ENCODE measurements around the gene KCNJ13.

Gene KCNJ13

DNA sequence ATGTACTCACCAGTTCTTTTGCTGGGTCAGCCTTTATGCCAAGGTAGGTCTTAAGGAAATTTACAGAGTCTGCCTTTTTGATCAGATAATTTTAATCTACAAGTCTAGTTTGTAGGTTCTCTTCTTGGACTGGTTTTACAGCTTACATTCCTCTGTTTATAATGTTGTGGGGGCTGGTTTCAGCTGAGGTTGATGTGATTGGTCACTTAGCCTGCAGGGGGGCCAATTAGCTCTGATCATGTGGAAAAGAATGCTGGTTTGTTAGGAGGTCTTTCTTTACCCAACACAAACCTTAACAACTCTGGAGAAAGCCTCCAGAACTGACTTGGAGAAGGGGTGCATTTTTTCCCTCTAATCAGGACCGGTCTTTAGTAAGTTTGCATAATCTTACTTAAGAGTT lies at the start of gene KCNJ13:
KCNJ13 (minus strand) TSS at position 131 of the 400 bp plus-strand sequence. CDS start 5,203 bp downstream, outside the sequence.
- no peak for DNase-seq (ENCODE audit: low spot score)

DNA sequence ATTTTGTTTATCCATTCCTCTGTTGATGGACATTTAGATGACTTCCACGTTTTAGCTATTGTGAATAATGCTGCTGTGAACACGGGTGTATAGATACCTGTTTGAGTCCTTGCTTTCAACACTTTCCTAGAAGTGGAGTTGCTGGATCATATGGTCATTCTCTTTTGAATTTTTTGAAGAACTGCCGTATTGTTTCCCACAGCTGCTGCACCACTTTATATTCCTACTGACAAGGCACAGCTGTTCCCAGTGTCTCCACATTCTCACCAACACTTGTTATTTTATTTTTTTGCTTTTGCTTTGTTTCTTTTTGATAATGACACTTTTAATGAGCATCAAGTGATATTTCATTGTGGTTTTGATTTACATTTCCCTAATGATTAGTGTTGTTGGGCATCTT lies 41.4 kb upstream of the KCNJ13 start:
- DNase-seq (ENCODE audit: low spot score): no peak

DNA sequence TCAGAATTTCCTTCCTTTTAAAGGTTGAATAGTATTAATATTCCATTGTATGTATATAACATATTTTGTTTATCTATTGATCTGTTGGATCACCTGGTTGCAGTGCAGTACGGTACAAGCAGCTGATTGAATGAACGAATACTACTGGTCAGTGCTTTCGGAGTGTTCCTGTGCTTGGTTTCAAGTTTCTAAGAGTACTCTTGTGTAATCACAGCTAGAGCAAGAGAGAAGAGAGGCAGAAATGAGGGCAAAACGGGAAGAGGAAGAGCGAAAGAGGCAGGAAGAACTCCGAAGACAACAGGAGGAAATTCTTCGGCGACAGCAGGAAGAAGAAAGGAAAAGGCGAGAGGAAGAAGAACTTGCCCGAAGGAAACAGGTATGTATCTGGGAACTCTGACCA lies 40.3 kb upstream of the KCNJ13 start:
- DNase-seq (ENCODE audit: low spot score): no peak

DNA sequence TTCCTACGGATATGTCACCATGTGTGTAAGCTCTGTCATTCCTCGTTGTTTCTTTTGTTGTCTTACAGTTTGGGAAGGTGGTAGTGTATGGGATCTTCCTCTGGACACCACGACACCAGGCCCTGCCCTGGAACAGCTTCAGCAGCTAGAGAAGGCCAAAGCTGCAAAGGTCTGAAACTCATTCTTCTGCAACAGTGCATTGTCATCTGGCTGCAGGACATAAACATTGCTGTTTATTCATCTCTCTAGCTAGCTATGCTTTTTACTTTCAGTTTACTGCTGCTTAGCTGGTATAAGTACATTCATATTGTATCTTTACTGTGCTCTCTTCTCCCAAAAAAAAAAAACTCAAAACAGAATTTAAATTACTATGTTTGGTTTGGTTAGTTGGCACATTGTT lies 39.2 kb upstream of the KCNJ13 start:
- no peak for DNase-seq (ENCODE audit: low spot score)

DNA sequence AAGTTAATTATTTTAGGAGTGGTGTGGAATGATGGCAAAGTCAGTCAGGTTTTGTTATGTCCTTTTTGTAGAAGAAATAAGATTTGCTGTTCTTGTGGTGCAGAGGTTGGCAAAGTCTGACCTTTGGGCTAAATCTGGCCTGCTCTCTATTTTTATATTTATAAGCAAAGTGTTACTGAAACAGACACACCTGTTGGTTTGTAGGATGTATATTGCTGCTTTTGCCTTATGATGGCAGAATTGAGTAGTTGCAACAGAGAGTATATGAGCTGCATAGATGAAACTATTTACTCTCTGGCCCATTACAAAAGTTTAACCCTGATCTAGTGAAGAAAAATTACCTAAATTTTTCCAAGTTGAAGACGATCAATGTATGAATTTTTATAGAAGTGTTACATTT lies 34.1 kb upstream of the KCNJ13 start:
- no peak for DNase-seq (ENCODE audit: low spot score)

DNA sequence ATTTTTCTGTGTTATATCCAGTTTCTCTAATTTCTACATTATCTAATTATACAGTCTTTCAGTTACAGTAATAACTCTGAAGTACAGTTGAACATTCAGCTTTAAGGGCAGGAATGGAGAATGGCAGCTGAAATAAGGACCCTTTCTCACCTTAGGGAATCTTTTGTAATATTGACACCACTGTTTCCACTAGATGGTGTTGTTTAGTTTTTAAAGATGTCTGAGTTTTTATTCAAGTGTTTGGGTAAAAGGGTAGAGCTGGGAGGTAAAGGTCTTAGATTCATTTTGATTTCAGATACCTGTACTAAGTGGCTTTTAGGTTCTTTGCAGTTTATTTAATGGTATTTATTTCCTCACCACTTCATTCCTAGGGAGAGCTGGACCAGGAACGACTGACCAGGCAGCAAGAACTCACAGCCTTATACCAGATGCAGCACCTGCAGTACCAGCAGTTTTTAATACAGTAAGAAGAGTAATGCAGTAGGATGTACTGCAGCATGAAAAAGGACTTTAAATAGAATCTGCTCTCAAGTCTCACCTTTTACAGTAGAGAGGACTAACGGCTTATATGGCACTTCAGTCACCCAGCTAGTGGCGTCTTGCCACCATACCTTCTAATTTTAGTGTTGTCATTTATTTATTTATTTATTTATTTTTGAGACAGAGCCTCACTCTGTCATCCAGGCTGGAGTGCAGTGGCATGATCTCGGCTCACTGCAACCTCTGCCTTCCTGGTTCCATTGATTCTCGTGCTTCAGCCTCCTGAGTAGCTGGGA lies 33.2 kb upstream of the KCNJ13 start:
- peak; percentile 2 for DNase-seq (ENCODE audit: low spot score)

DNA sequence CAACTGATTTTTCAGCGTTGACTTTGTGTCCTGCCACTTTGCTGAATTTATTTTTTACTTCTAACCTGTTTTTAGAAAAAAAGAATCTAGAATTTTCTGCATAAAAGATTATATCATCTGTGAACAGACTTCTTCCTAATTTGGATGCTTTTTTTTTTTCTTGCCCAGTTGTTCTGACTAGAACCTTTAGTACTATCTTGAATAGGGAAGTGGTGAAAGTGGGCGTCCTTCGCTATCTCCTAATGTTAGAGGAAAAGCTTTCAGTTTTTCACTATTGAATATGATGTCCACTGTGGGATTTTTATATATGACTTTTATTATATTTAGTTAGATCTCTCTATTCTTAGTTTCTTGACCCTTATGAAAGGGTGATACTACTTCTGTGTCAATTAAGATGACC lies 25.7 kb upstream of the KCNJ13 start:
- no peak for DNase-seq (ENCODE audit: low spot score)

DNA sequence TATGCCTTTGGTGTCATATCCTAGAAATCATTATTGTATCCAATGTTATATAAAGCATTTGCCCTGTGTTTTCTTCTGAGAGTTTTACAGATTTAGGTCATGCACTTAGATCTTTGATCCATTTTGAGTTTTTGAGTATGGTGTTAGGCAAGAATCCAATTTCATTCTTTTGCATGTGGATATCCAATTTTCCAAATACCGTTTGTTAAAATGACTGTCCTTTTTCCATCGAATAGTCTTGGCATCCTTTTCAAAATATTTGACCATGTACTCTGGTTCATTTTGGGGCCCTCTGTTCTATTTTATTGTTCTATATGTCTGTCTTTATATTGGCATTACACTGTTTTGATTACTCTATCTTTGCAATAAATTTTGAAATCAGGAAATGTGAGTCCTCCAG lies 23.8 kb upstream of the KCNJ13 start:
- DNase-seq (ENCODE audit: low spot score): no peak

DNA sequence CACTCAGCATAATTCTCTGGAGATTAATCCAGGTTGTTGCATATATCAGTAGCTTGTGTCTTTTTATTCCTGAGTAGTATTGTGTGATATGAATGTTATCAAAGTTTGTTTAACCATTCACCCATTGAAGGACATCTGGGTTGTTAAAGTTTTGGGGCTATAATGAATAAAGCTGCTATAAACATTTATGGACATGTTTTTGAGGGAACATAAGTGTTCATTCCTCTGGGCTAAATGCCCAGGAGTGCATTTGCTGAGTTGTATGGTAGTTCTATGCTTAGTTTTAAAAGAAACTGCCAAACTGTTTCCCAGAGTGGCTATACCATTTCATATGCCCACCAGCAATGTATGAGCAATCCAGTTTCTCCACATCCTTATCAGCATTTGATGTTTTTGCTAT lies 21.8 kb upstream of the KCNJ13 start:
- no peak for DNase-seq (ENCODE audit: low spot score)

DNA sequence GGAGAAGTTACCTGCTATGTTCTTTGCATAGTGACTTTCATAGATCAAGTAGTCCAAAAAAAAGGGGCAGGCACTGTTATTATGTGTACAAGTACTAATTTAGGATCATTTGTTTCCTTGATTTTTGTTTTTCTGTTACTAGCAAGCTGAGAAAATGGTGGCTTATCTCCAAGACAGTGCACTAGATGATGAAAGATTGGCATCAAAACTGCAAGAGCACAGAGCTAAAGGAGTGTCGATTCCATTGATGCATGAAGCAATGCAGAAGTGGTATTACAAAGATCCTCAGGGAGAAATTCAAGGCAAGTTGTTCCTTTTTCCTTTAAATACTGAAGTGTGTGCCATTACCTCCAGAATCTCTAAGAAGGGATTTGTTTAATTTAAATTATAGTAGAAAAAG lies 19.6 kb upstream of the KCNJ13 start:
- no peak for DNase-seq (ENCODE audit: low spot score)

DNA sequence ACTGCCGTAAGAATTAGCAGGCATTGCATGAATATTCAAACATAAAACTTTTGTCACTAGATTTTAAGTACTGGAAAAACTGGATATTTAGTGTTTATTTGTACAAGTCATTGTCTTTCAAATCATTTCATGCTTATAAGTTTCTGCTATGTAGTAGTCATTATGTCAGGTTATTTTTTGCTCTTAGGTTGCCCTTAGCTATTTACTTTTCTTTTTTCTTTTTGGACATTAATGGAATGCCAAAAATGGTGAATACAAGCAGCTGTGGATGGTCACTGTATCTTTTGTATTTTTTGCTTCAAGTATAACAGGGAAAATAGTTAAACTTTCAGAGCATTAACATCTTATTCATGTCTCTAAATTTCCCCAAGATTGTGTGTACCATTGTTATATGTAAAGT lies 18.6 kb upstream of the KCNJ13 start:
- no peak for DNase-seq (ENCODE audit: low spot score)

DNA sequence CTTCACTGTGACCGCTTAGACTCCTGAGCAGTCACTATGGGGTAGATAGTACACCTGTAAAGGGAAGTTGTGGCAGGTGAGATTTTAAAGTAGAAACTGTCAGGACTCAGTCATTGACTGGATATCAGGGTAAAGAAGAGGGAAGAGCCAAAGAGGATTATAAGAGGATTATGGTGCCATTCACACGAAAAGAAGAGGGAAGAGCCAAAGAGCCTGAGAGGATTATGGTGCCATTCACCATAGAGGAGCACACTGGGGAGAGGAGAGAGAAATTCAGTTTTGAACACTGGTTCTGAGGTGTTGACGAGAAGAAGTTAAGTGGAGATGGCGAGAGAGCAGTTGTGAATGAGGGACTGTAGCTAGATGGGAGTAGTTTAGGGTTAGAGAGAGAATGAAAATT lies 16.9 kb upstream of the KCNJ13 start:
- DNase-seq (ENCODE audit: low spot score): no peak

DNA sequence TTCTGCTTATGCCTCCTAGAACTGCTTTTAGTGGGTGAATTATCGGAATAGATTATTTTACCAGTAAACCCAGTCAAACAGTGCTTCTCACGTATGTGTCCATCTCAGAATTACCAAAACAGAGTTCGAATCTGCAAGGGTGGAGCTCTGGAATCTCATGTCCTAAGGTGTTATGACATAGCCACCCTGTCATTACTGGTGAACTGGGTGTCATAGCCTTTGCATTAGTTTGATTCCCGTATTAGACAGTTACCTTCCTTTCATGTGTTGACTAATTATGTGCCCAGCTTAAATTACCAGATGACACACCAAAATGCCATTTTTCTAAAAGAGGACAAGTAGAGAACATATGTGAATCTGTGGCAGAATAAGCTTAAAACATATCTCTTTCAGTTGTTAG lies 15.2 kb upstream of the KCNJ13 start:
- no peak for DNase-seq (ENCODE audit: low spot score)

DNA sequence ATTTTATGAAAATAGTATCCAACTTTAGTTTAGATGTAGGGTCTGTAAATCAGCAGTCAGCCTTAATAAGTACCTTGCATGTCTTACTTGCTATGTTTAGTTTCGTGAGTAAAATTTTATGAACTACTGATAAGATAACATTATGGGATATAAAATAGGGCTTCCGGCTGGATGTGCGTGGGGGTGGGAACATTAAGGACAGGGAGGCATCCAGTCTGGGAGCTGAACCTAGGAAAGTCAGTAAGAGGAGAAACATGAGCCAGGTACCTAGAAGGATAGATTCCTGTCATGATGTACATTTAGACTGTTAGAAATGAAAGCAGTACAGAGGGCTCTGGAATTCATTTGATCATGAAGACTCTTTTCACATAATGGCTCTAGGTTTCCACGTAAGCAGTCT lies 12.7 kb upstream of the KCNJ13 start:
- DNase-seq (ENCODE audit: low spot score): no peak

DNA sequence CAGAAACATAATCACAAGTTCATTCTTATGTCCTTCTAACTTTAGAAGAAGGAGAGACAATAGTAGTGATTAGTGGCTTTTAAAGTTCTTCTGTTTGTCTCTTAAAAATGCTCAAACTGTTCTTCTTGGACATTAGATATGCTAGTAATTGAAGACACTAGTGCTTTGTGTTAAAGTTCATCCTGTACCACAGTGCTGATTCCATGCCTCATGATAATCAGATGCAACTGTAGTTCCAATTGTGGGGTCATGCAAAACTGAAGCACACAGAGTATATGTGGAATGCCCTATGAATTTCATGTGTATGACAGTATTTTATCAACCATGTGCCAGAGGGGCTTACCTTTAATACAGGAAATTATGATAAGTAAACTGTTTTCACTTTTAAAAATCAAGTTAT lies 11.4 kb upstream of the KCNJ13 start:
- DNase-seq (ENCODE audit: low spot score): no peak

DNA sequence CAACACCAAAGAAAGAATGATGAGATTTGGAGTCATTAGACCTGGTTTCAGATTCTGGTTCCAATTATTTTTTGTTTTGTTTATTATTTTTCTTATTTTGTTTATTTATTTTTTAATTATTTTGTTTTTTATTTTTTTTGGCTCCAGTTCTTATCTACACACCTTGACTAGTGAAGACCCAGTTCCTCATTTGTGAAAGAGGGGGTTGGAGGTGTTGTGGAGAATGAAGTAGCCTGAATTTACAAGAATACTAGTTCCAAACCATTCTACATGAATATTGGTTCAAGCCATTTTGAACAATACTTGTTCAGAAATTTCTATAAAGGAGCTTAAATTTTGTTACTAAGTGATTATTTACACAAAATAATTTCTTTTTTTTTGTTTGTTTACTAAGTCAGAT lies 6.9 kb upstream of the KCNJ13 start:
- no peak for DNase-seq (ENCODE audit: low spot score)

DNA sequence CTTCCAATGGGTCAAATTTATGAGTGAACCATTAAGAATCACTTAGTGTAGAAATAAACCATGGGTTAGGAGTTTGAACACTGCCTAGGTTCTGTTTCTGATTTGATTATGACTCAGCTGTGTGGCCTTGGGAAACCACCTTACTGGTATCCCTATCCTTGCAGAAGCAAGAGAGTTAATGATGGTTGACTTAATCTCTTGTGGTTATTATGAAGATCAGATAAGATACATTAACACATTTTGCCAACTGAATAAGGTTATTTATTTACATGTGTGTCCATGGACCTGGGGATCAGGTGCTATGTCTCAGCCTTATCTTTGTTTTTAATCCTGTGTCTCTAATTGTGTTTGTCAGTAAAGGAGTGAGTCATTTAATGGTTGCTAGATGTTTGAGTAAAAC lies 5.4 kb upstream of the KCNJ13 start:
- no peak for DNase-seq (ENCODE audit: low spot score)

DNA sequence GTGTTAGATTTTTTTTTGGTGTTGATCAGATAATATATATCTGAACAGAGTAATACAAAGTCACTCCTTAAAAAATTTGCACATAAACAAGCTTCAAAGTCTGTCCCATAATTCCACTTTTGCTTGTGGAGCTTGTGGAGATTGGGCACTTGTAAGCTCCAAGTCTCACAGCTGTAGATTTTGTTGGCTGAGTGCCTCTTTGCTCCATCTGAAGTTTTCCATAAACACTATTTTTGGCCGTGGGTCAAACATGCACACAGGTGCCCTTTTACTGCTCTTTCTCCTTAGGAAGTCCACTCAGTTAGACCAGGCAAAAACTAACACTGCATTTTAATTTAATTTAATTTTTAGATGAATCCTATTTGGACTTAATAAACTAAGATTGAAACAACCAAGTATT lies 3.6 kb upstream of the KCNJ13 start:
- no peak for DNase-seq (ENCODE audit: low spot score)

DNA sequence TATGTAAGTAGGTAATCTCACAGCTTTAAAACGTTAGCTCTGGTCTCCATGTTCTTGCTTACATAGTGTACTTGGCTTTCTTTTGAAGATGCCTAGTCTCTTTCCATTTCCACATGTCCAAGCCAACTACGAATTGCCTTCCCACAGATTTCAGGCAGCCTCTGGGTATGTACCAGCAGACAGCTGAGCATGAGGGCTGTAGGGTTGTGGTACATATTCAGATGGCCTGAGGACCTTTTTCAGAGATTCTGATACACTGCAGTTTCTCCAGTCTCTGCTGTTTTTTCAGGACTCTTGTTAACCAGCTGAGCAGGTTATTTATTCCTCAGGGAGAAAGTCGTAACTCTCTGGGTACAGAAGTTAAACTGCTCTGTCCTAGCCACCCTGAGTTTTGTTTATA lies 3.1 kb upstream of the KCNJ13 start:
- DNase-seq (ENCODE audit: low spot score): no peak

DNA sequence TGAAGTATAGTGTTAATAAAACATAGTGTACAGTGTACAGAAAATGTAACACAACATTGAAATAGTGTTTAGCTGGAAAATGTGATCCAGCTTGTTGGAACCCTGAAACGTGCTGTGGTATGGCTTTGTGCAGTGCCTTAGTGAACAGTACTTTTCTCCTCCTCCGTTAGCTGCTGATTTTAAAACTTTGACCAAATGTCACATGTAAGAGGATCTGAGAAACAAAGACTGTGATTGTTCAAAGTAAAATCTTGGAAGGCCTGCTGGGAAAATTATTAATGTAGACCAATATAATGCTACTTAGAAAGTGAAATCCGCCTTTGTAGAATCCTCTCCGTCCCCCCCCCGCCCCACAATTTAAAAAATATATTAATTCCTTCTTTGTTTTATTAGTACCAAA lies 911 bp upstream of the KCNJ13 start:
- DNase-seq (ENCODE audit: low spot score): no peak

DNA sequence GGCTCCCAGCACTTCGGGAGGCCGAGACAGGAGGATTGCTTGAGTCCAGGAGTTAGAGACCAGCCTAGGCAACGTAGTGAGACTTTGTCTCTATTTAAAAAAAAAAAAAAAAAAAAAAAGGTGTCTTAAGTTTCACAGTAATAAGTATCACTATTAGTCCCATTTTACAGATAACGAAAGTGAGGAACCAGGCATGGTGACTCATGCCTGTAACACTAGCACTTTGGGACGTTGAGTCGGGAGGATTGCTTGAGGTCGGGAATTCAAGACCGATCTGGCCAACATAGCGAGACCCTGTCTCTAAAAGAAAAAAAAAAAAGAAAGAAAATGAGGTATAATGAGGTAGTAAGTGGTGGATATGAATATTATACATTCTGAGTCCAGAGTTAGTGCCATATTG lies 2.5 kb downstream of the KCNJ13 start:
- DNase-seq (ENCODE audit: low spot score): no peak

DNA sequence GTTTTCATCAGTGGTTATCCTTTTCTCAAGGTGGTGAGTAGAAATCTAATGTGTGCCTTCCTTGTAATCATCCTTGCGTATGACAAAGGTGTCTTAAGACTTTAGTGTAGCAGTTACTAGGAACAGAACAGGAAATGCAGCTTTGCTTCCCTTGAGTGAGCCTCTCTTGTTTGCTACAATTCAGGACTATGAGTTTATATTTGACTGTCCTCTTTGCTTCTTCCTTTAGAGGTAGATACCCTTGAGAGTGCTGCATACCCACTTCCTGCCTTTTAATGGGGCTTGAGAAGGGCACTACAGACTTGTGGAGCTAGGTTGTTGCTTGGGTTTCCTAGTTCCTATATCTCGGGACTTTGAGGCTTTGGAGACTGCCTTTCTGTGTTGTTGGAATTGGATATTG lies 3.8 kb downstream of the KCNJ13 start:
- DNase-seq (ENCODE audit: low spot score): peak; percentile 29

DNA sequence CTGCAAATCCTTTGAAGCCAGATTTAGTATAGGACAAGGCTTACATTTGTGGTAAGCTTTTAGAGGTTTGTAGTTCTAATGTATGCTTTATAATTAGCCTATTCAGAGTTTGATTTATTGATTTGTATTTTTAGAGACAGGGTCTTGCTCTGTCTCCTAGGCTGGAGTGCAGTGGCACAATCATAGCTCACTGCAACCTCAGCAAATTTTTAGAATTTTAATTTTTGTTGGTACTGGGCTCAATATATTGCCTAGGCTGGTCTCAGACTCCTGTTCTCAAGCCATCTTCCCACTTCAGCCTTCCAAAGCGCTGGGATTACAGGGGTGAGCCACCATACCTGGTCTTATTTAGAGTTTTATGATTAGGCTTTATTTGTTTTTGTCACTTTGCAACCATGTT lies 4.5 kb downstream of the KCNJ13 start:
- DNase-seq (ENCODE audit: low spot score): no peak

DNA sequence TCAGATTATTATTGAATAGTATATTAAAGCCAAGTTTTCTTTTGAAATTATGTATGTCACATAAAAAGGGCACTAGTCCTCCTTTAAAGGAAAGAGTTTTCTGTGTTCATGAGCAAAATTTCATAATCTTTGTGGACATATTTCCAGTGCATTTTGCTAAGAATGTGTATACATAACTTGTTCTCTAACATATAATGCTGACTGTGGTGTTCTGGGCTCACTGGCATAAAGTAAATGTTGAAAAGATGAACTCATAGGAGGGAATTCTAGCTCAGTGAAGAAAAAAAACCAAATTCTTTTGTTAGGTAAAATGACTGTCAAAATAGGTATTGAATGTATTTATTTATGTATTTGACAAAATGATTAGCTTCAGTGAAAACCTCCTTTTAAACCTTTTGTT lies 6.2 kb downstream of the KCNJ13 start:
- DNase-seq (ENCODE audit: low spot score): no peak

DNA sequence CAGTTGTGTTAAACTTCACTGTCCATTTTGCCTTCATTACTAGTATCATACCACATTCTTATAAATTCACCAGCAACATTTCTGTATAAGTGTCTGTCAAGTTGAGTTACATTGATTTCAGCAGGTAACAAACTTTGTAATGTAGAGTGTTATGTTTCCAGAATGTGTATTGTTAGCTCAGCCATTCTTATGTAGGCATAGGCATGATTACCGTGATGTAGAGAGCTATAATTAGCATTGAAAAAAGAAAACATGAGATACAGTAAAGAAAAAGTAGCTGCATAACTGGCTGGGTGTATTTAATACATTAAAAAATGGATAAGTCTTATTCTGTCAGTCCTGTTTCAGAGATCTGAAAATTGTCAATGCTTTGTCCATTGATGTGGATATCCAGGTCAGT lies 8.5 kb downstream of the KCNJ13 start:
- DNase-seq (ENCODE audit: low spot score): no peak

Measured in NAMALWA (cell line).